ENCODE measurements around the gene MICAL3.
A peak's percentile ranks its signal among the peaks of the same experiment; 100 is the strongest.

- no peak for TF ChIP-seq CTCF (IDR thresholded peaks at IDR 0.05)
- no peak for TF ChIP-seq POLR2A (IDR thresholded peaks at IDR 0.05)
- peak in 1 of 2 donors; percentile 22 for TF ChIP-seq EP300 (IDR thresholded peaks at IDR 0.05)
These were observed 85.9 kb downstream of the MICAL3 start for GRCh38 chr22:17938484-17938924.

All from tibial nerve (tissue), 4 donors.